WTC11 (cell line): ENCODE results near the gene ZNF664. TPM values are rescaled to one million over a fixed set of nuclear protein-coding genes. Genes with fewer than 3 reads are reported as not detected.

Experiments used
- ATAC-seq: fragments of 200-7000 bp; cut with Tn5 transposase; 2 replicates; pipeline ENCODE4 v1.10.0; 2021; ENCODE audit warnings: mild to moderate bottlenecking, moderate library complexity
- CTCF ChIA-PET: fragments of 300-600 bp; sonication (Branson Sonifier 250); formaldehyde crosslinking; loops from one replicate; lab custom pipeline; 2021; ENCODE audit warnings: antibody characterized with exemption; lab: Charles Lee
- POLR2A ChIA-PET: fragments of 350-600 bp; sonication (Branson Sonifier 250); formaldehyde crosslinking; loops from one replicate; lab custom pipeline; 2021; ENCODE audit warnings: antibody characterized with exemption; lab: Charles Lee
- DNase-seq: peaks from one replicate; pipeline ENCODE4 v3.0.0; 2021; ENCODE audit warnings: low spot score
- H3K27ac Mint-ChIP-seq: 2 replicates; pipeline ENCODE4 v1.8.0; 2021; ENCODE audit warnings: mixed read lengths
- H3K27me3 Mint-ChIP-seq: 2 replicates; pipeline ENCODE4 v1.8.0; 2021; ENCODE audit warnings: low read depth, mild to moderate bottlenecking, moderate library complexity, mixed read lengths
- H3K36me3 Mint-ChIP-seq: 2 replicates; pipeline ENCODE4 v1.8.0; 2021; ENCODE audit warnings: mixed read lengths
- H3K4me1 Mint-ChIP-seq: 2 replicates; pipeline ENCODE4 v1.8.0; 2022; ENCODE audit warnings: mixed read lengths
- H3K4me3 Mint-ChIP-seq: 2 replicates; pipeline ENCODE4 v1.8.0; 2021; ENCODE audit warnings: mild to moderate bottlenecking, moderate library complexity, mixed read lengths
- H3K9me3 Mint-ChIP-seq: 2 replicates; pipeline ENCODE4 v1.8.0; 2021; ENCODE audit warnings: mixed read lengths
- ELF4 ChIP-seq: sonication (generic); formaldehyde crosslinking; IDR thresholded peaks from 2 replicates; pipeline ENCODE4 v1.8.1; 2022; ENCODE audit warnings: low read depth, mild to moderate bottlenecking, moderate library complexity, missing genetic modification reagents
- ETV6 ChIP-seq: sonication (generic); formaldehyde crosslinking; IDR thresholded peaks from 2 replicates; pipeline ENCODE4 v1.8.1; 2022; ENCODE audit warnings: mild to moderate bottlenecking, missing genetic modification reagents
- HMGA2 ChIP-seq: fragments of 250-450 bp; sonication (Bioruptor Pico); IDR thresholded peaks from 2 replicates; pipeline ENCODE4 v1.4.0; 2021; ENCODE audit warnings: mild to moderate bottlenecking, moderate library complexity
- MAX ChIP-seq: sonication (generic); formaldehyde crosslinking; IDR thresholded peaks from 2 replicates; pipeline ENCODE4 v1.8.0; 2022; ENCODE audit warnings: mild to moderate bottlenecking, missing genetic modification reagents
- MXD4 ChIP-seq: fragments of 250-450 bp; sonication (Bioruptor Pico); IDR thresholded peaks from 2 replicates; pipeline ENCODE4 v1.8.0; 2021; ENCODE audit warnings: mild to moderate bottlenecking, moderate library complexity, borderline replicate concordance
- NFE2L1 ChIP-seq: sonication (generic); formaldehyde crosslinking; IDR thresholded peaks from 2 replicates; pipeline ENCODE4 v1.8.1; 2023; ENCODE audit warnings: missing genetic modification reagents
- NFYB ChIP-seq: sonication (generic); formaldehyde crosslinking; conservative IDR thresholded peaks from 2 replicates; pipeline ENCODE4 v1.8.0; 2022; ENCODE audit warnings: low read depth, missing genetic modification reagents
- SMAD3 ChIP-seq: sonication (generic); formaldehyde crosslinking; IDR thresholded peaks from 2 replicates; pipeline ENCODE4 v1.8.0; 2022; ENCODE audit warnings: missing genetic modification reagents, mild to moderate bottlenecking, borderline replicate concordance
- SMAD4 ChIP-seq: sonication (generic); formaldehyde crosslinking; IDR thresholded peaks from 2 replicates; pipeline ENCODE4 v1.8.0; 2022; ENCODE audit warnings: mild to moderate bottlenecking, missing genetic modification reagents
- TEAD1 ChIP-seq: sonication (generic); formaldehyde crosslinking; IDR thresholded peaks from 2 replicates; pipeline ENCODE4 v1.8.0; 2022; ENCODE audit warnings: mild to moderate bottlenecking, missing genetic modification reagents
- TP53 ChIP-seq: sonication (generic); formaldehyde crosslinking; IDR thresholded peaks from 2 replicates; pipeline ENCODE4 v1.8.1; 2023; ENCODE audit warnings: mild to moderate bottlenecking, missing genetic modification reagents
- ZBTB21 ChIP-seq: sonication (generic); formaldehyde crosslinking; IDR thresholded peaks from 2 replicates; pipeline ENCODE4 v1.8.1; 2023; ENCODE audit warnings: mild to moderate bottlenecking, missing genetic modification reagents, borderline replicate concordance
- ZNF121 ChIP-seq: sonication (generic); formaldehyde crosslinking; IDR thresholded peaks from 2 replicates; pipeline ENCODE4 v1.8.0; 2023; ENCODE audit warnings: missing genetic modification reagents
- ZNF219 ChIP-seq: sonication (generic); formaldehyde crosslinking; IDR thresholded peaks from 2 replicates; pipeline ENCODE4 v1.8.0; 2023; ENCODE audit warnings: missing genetic modification reagents, mild to moderate bottlenecking, borderline replicate concordance
- ZNF263 ChIP-seq: sonication (generic); formaldehyde crosslinking; IDR thresholded peaks from 2 replicates; pipeline ENCODE4 v1.8.1; 2022; ENCODE audit warnings: low read depth, mild to moderate bottlenecking, moderate library complexity, missing genetic modification reagents
- ZNF671 ChIP-seq: fragments of 250-450 bp; sonication (Bioruptor Pico); IDR thresholded peaks from 2 replicates; pipeline ENCODE4 v1.8.0; 2021; ENCODE audit warnings: mild to moderate bottlenecking
- total RNA-seq: library from RNA; stranded (reverse); gene quantifications from 3 replicates; pipeline ENCODE4 v1.2.3, GENCODE V29; 2021
- TF ChIP-seq, protein P1 (sequence below): sonication (generic); formaldehyde crosslinking; IDR thresholded peaks from 2 replicates; pipeline ENCODE4 v1.8.1; 2022; ENCODE audit warnings: mild to moderate bottlenecking, missing genetic modification reagents, moderate library complexity, borderline replicate concordance
- TF ChIP-seq, protein P2 (sequence below): sonication (generic); formaldehyde crosslinking; IDR thresholded peaks from 2 replicates; pipeline ENCODE4 v1.8.1; 2023; ENCODE audit warnings: mild to moderate bottlenecking, missing genetic modification reagents
- TF ChIP-seq, protein P3 (sequence below): fragments of 250-450 bp; sonication (Bioruptor Pico); IDR thresholded peaks from 2 replicates; pipeline ENCODE4 v1.9.0; 2021; ENCODE audit warnings: mild to moderate bottlenecking
- TF ChIP-seq, protein P4 (sequence below): fragments of 250-450 bp; sonication (Bioruptor Pico); conservative IDR thresholded peaks from 2 replicates; pipeline ENCODE4 v1.9.0; 2021; ENCODE audit warnings: mild to moderate bottlenecking
- TF ChIP-seq, protein P5 (sequence below): sonication (generic); formaldehyde crosslinking; IDR thresholded peaks from 2 replicates; pipeline ENCODE4 v1.8.1; 2022; ENCODE audit warnings: mild to moderate bottlenecking, moderate library complexity, missing genetic modification reagents

Gene ZNF664
- total RNA-seq, 1 experiment from 2014 or later = 61.7 TPM

- Mint-ChIP-seq H3K4me1 (no peaks in the 10 kb centered on the region), H3K27ac (no peak overlapping the region), H3K9me3 (peaks cover 6% of the 10 kb centered on the region; the same call in 1 of the 2 replicates), H3K4me3 (no peak overlapping the region), H3K36me3 (peaks cover 3% of the 10 kb centered on the region; the same call in 1 of the 2 replicates), H3K27me3 (peaks cover 12% of the 10 kb centered on the region)
- ATAC-seq (no peak), DNase-seq (no peak)
- POLR2A ChIA-PET = no interaction called here
- TF ChIP-seq, protein P1, sequence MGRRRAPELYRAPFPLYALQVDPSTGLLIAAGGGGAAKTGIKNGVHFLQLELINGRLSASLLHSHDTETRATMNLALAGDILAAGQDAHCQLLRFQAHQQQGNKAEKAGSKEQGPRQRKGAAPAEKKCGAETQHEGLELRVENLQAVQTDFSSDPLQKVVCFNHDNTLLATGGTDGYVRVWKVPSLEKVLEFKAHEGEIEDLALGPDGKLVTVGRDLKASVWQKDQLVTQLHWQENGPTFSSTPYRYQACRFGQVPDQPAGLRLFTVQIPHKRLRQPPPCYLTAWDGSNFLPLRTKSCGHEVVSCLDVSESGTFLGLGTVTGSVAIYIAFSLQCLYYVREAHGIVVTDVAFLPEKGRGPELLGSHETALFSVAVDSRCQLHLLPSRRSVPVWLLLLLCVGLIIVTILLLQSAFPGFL (CRISPR knock-in tag) = no peak
- CTCF ChIA-PET = interaction anchor here (1.2 kb wide), 1 partner anchor 101 kb away, joined by 3 read pairs; no protein-coding TSS in a partner anchor
Measured at GRCh38 chr12:123942911-123943648, 29.9 kb upstream of the ZNF664 start.

- Mint-ChIP-seq H3K9me3 (peaks cover 6% of the 10 kb centered on the region; the same call in 1 of the 2 replicates), H3K4me3 (no peak overlapping the region), H3K27me3 (peaks cover 15% of the 10 kb centered on the region), H3K27ac (no peak overlapping the region), H3K4me1 (no peaks in the 10 kb centered on the region), H3K36me3 (peaks cover 3% of the 10 kb centered on the region; the same call in 1 of the 2 replicates)
- DNase-seq (no peak), ATAC-seq (no peak)
- POLR2A ChIA-PET = no interaction called here
- no peak for TF ChIP-seq ZNF671 (CRISPR knock-in tag)
- no peak for TF ChIP-seq TP53 (CRISPR knock-in tag)
- TF ChIP-seq, protein P2, sequence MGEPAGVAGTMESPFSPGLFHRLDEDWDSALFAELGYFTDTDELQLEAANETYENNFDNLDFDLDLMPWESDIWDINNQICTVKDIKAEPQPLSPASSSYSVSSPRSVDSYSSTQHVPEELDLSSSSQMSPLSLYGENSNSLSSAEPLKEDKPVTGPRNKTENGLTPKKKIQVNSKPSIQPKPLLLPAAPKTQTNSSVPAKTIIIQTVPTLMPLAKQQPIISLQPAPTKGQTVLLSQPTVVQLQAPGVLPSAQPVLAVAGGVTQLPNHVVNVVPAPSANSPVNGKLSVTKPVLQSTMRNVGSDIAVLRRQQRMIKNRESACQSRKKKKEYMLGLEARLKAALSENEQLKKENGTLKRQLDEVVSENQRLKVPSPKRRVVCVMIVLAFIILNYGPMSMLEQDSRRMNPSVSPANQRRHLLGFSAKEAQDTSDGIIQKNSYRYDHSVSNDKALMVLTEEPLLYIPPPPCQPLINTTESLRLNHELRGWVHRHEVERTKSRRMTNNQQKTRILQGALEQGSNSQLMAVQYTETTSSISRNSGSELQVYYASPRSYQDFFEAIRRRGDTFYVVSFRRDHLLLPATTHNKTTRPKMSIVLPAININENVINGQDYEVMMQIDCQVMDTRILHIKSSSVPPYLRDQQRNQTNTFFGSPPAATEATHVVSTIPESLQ (CRISPR knock-in tag) = no peak
- TF ChIP-seq SMAD3 = no peak
- no peak for TF ChIP-seq TEAD1 (CRISPR knock-in tag)
- TF ChIP-seq ZNF263 (CRISPR knock-in tag) = no peak
- no peak for TF ChIP-seq ZBTB21 (CRISPR knock-in tag)
- TF ChIP-seq ZNF219 = no peak
- CTCF ChIA-PET = no interaction called here
Measured at GRCh38 chr12:123943816-123944215, 29.2 kb upstream of the ZNF664 start.

DNA sequence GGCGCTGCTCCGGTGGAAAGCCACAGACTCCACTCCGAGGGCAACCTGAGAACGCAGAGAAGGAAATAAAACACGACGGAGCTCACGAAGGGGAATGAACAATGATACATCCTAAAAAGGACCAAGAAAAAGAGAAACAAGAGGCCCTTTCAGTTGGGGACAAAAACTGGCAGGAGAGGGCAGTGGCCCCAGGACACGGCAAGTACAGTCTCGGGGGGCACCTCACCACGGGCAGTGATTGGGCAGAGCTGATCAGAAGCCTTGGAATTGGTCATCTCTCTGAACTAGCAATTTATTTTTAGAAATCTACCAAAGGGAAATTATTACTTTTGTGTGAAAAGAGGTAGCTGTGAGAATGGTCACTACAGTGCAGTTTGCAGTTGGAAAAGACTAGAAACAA lies 28.3 kb upstream of the ZNF664 start:
- Mint-ChIP-seq H3K4me1 (no peaks in the 10 kb centered on the region), H3K36me3 (peaks cover 3% of the 10 kb centered on the region; the same call in 1 of the 2 replicates), H3K4me3 (no peak overlapping the region), H3K27ac (no peak overlapping the region), H3K27me3 (peaks cover 16% of the 10 kb centered on the region), H3K9me3 (peaks cover 6% of the 10 kb centered on the region; the same call in 1 of the 2 replicates)
- ATAC-seq = no peak
- POLR2A ChIA-PET = no interaction called here
- CTCF ChIA-PET = interaction anchor here (0.6 to 1.3 kb wide), 3 partner anchors 39 to 103 kb away, joined by 3 to 4 read pairs (median 4); no protein-coding TSS in a partner anchor
- no peak for DNase-seq
- TF ChIP-seq MAX (CRISPR knock-in tag) (no peak), ZNF671 (CRISPR knock-in tag) (no peak), NFE2L1 (CRISPR knock-in tag) (no peak), ZNF263 (CRISPR knock-in tag) (no peak), HMGA2 (CRISPR knock-in tag) (no peak), SMAD4 (CRISPR knock-in tag) (no peak), ZNF121 (CRISPR knock-in tag) (no peak), ELF4 (CRISPR knock-in tag) (no peak), MXD4 (CRISPR knock-in tag) (no peak), ETV6 (CRISPR knock-in tag) (no peak), SMAD3 (no peak), NFYB (CRISPR knock-in tag) (no peak)
- TF ChIP-seq, protein P2 (CRISPR knock-in tag) = no peak
- TF ChIP-seq, protein P3, sequence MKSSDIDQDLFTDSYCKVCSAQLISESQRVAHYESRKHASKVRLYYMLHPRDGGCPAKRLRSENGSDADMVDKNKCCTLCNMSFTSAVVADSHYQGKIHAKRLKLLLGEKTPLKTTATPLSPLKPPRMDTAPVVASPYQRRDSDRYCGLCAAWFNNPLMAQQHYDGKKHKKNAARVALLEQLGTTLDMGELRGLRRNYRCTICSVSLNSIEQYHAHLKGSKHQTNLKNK (CRISPR knock-in tag) = no peak
- TF ChIP-seq, protein P4, sequence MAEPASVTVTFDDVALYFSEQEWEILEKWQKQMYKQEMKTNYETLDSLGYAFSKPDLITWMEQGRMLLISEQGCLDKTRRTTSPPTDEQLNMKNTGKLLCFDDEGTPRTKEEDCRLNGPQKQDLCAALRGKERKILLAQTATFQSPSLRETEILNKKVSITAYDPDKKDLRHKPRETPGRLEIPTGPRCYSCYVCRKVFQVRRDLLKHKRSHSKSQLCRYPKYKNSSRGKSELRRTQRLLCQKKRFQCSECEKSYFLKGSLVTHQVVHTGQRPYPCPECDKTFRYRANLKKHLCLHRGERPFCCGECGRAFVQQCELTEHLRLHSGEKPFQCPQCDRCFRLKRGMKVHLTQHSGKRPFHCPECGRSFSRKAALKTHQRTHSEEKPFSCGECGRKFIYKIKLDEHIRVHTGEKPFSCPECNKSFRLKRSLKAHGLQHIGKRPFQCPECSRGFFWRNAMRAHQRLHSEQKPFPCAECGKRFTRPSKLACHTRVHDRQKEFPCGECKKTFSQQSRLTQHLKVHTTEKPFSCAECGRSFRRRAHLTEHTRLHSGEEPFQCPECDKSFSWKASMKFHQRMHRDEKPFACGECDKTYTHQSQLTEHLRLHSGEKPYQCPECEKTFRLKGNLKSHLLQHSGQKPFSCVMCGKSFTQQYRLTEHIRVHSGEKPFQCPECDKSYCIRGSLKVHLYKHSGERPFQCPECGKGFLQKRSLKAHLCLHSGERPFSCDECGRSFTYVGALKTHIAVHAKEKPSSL (CRISPR knock-in tag) = no peak
- TF ChIP-seq, protein P5, sequence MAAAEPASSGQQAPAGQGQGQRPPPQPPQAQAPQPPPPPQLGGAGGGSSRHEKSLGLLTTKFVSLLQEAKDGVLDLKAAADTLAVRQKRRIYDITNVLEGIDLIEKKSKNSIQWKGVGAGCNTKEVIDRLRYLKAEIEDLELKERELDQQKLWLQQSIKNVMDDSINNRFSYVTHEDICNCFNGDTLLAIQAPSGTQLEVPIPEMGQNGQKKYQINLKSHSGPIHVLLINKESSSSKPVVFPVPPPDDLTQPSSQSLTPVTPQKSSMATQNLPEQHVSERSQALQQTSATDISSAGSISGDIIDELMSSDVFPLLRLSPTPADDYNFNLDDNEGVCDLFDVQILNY (CRISPR knock-in tag) = no peak
